Thoracic aorta (tissue), 2 donors: ENCODE data around the gene LRRTM4. TPM values are rescaled to one million over a fixed set of nuclear protein-coding genes. Genes with fewer than 3 reads are reported as not detected.

Experiments used
- ATAC-seq: fragments of 150-250 bp; one replicate; pipeline ENCODE4 v1.8.0; 2017; ENCODE audit warnings: low read depth; ENCODE audit not compliant: insufficient number of reproducible peaks, low FRiP score
- DNase-seq: peaks from one replicate; pipeline ENCODE4 v3.0.0-alpha.2; 2020; ENCODE audit warnings: low spot score
- H3K27ac ChIP-seq, 2 donors: fragments of 200-600 bp; sonication (generic); 1 replicate in 1 of 2; 2 replicates in 1 of 2; pipeline ENCODE4 v1.5.1; 2016; ENCODE audit warnings: mild to moderate bottlenecking in 2 of 2, moderate library complexity in 2 of 2
- H3K27me3 ChIP-seq: fragments of 200-600 bp; sonication (generic); replicated peaks from 2 replicates; pipeline ENCODE4 v1.6.0; 2016; ENCODE audit warnings: mild to moderate bottlenecking; ENCODE audit not compliant: insufficient read depth
- H3K36me3 ChIP-seq: fragments of 200-600 bp; sonication (generic); one replicate; pipeline ENCODE4 v1.5.1; 2016
- H3K4me1 ChIP-seq, 2 donors: fragments of 200-600 bp; sonication (generic); 1 replicate in 1 of 2; 2 replicates in 1 of 2; pipeline versions ENCODE4 v1.5.1 to v1.6.0; 2016; ENCODE audit warnings: low read depth in 2 of 2, mild to moderate bottlenecking in 1 of 2; ENCODE audit not compliant: control insufficient read depth in 1 of 2
- H3K4me3 ChIP-seq: fragments of 200-600 bp; sonication (generic); 2 replicates; pipeline ENCODE4 v1.5.1; 2016; ENCODE audit warnings: mild to moderate bottlenecking
- H3K9me3 ChIP-seq: fragments of 200-600 bp; sonication (generic); 2 replicates; pipeline ENCODE4 v1.5.1; 2016
- CTCF ChIP-seq: fragments of 200-600 bp; sonication (generic); IDR thresholded peaks from one replicate; pipeline ENCODE4 v1.5.1; 2019; ENCODE audit warnings: antibody characterized with exemption
- total RNA-seq, 2 donors: library from RNA; depleted of rRNA; stranded (reverse); fragments of >200 nt; gene quantifications; one replicate each; pipeline versions ENCODE4 v1.1.0 to v1.2.3, GENCODE V29; 2016

Gene LRRTM4
- total RNA-seq, 2 donors from 2014 or later: not detected

DNA sequence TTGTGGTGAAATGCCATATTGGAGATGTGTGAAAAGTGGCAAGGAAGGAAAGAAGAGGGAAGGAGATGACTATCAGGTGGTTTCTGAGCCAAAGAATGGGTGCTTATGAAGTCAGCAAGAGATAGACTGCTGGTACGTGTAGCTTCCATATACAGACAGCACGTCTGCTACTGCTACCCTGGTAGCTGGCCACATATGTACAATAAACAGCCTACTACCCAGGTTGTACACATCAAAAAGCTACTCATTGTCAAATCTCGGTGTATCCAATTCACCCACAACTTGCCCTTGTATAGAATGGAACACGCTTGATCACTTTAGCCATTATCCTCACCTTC, 761.8 kb downstream of the LRRTM4 start:
- Histone ChIP-seq H3K27ac (no peak overlapping the region), H3K4me1 (no peaks in the 10 kb centered on the region), H3K27me3 (no peaks in the 10 kb centered on the region), H3K9me3 (no peaks in the 10 kb centered on the region), H3K36me3 (no peaks in the 10 kb centered on the region), H3K4me3 (no peak overlapping the region)
- DNase-seq: no peak
- no peak for TF ChIP-seq CTCF
- no peak for ATAC-seq

DNA sequence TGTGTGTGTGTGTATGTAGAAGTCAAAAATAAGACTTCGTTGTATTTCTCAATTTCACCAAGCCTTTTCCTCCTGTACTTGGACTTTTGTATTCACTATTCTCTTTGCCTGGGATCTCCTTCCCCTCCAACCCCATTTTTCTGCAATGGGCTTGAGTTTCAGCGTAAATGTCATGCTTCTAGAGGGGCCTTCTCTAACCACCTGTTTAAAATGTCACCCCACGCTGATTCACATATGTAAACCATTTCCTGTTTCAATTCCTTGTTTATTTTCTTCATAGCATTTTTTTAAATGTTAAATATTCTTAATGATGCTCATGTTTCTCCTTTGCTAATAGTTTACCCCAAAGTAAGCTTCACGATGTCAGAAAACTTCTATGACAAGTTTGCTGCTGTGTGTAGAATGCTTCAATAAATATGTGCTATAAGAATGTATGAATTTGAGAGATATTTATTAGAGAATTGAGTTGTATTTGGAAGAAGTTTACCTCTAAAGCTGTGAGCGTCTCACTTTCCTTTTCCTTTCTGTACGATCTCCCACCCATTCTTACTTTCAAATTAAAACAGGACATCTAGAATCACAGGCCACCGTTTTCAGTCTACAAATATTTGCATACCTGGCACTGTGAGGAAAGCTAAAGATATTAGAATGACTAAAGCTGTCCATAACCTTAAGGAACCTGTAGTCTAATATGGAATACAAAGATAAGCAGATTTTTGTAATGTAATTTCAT, 762.4 kb downstream of the LRRTM4 start:
- ATAC-seq: no peak
- DNase-seq: no peak
- Histone ChIP-seq H3K27me3 (no peaks in the 10 kb centered on the region), H3K9me3 (no peaks in the 10 kb centered on the region), H3K4me3 (no peak overlapping the region), H3K4me1 (no peaks in the 10 kb centered on the region), H3K27ac (no peak overlapping the region), H3K36me3 (no peaks in the 10 kb centered on the region)
- TF ChIP-seq CTCF: no peak

- no peaks in the 10 kb centered on the region for H3K4me1 ChIP-seq
- no peak for ATAC-seq
- H3K36me3 ChIP-seq: no peaks in the 10 kb centered on the region
- H3K27me3 ChIP-seq: no peaks in the 10 kb centered on the region
- H3K27ac ChIP-seq: no peak overlapping the region
- no peaks in the 10 kb centered on the region for H3K9me3 ChIP-seq
- no peak overlapping the region for H3K4me3 ChIP-seq
- no peak for TF ChIP-seq CTCF
- DNase-seq: no peak
Measured at GRCh38 chr2:76752506-76752905, 769.7 kb downstream of the LRRTM4 start.

GRCh38 chr2:76749858-76750257, 772.3 kb downstream of the LRRTM4 start:
- Histone ChIP-seq H3K27me3 (no peaks in the 10 kb centered on the region), H3K9me3 (no peaks in the 10 kb centered on the region), H3K36me3 (no peaks in the 10 kb centered on the region), H3K27ac (no peak overlapping the region), H3K4me3 (no peak overlapping the region), H3K4me1 (no peaks in the 10 kb centered on the region)
- no peak for TF ChIP-seq CTCF
- no peak for DNase-seq
- no peak for ATAC-seq

GRCh38 chr2:76748581-76749296, 773.4 kb downstream of the LRRTM4 start:
- H3K4me3 ChIP-seq: no peak overlapping the region
- ATAC-seq (no peak), DNase-seq (no peak)
- H3K9me3 ChIP-seq: no peaks in the 10 kb centered on the region
- no peaks in the 10 kb centered on the region for H3K27me3 ChIP-seq
- H3K27ac ChIP-seq: no peak overlapping the region
- H3K4me1 ChIP-seq: no peaks in the 10 kb centered on the region
- no peaks in the 10 kb centered on the region for H3K36me3 ChIP-seq
- no peak for TF ChIP-seq CTCF
